Endodermal cell (in vitro differentiated cells): ENCODE measurements around the gene PPA2. TPM values are rescaled to one million over a fixed set of nuclear protein-coding genes. Genes with fewer than 3 reads are reported as not detected.

Source experiments
- DNase-seq: peaks from one replicate; pipeline ENCODE4 v3.0.0-alpha.2; 2017
- H3K27ac ChIP-seq: 2 replicates; pipeline ENCODE4 v1.5.1; 2013; ENCODE audit warnings: mild to moderate bottlenecking, low read depth, low read length, moderate library complexity
- H3K27me3 ChIP-seq: 2 replicates; pipeline ENCODE4 v1.6.1; 2013; ENCODE audit warnings: mild to moderate bottlenecking, low read length, moderate library complexity; ENCODE audit not compliant: insufficient read depth, control insufficient read depth, poor library complexity, severe bottlenecking
- H3K36me3 ChIP-seq: 2 replicates; pipeline ENCODE4 v1.7.0; 2013; ENCODE audit warnings: mild to moderate bottlenecking, low read length, moderate library complexity; ENCODE audit not compliant: control insufficient read depth, insufficient read depth
- H3K4me1 ChIP-seq: one replicate; pipeline ENCODE4 v1.7.0; 2013; ENCODE audit warnings: low read length; ENCODE audit not compliant: control insufficient read depth, insufficient read depth
- H3K4me3 ChIP-seq: 2 replicates; pipeline ENCODE4 v1.5.1; 2013; ENCODE audit warnings: mild to moderate bottlenecking, low read length, moderate library complexity
- H3K9ac ChIP-seq: 2 replicates; pipeline ENCODE4 v1.6.1; 2013; ENCODE audit warnings: mild to moderate bottlenecking, low read length, moderate library complexity; ENCODE audit not compliant: poor library complexity, severe bottlenecking; ENCODE audit errors: extremely low read depth
- H3K9me3 ChIP-seq: 2 replicates; pipeline ENCODE4 v1.6.1; 2013; ENCODE audit warnings: mild to moderate bottlenecking, low read length, moderate library complexity; ENCODE audit not compliant: control insufficient read depth
- H3K27ac Mint-ChIP-seq: 2 replicates; pipeline ENCODE4 v1.8.0; 2020; ENCODE audit warnings: mixed read lengths
- H3K27me3 Mint-ChIP-seq: 2 replicates; pipeline ENCODE4 v1.8.0; 2021; ENCODE audit warnings: mild to moderate bottlenecking, mixed read lengths; ENCODE audit not compliant: insufficient read depth
- H3K36me3 Mint-ChIP-seq: 2 replicates; pipeline ENCODE4 v1.8.0; 2020; ENCODE audit warnings: low read depth, mixed read lengths
- H3K4me1 Mint-ChIP-seq: 2 replicates; pipeline ENCODE4 v1.8.0; 2020; ENCODE audit warnings: mixed read lengths
- H3K4me3 Mint-ChIP-seq: 2 replicates; pipeline ENCODE4 v1.8.0; 2020; ENCODE audit warnings: mild to moderate bottlenecking, moderate library complexity, mixed read lengths
- H3K9me3 Mint-ChIP-seq: 2 replicates; pipeline ENCODE4 v1.8.0; 2020; ENCODE audit warnings: mild to moderate bottlenecking, mixed read lengths
- WGBS, 2 experiments: methylation state at CpG; one replicate each; pipeline versions ENCODE4 v1.1.5 to v1.1.7; 2013; ENCODE audit warnings: missing lambda C conversion rate in 2 of 2, mixed read lengths in 1 of 2; ENCODE audit not compliant: insufficient coverage in 1 of 2, insufficient read length in 1 of 2; 5-methylcytosine and 5-hydroxymethylcytosine counted together
- total RNA-seq, 2 donors: library from RNA; stranded (reverse); fragmentation: NEBNext Ultra II Directional in 1 of 2; extraction: Animal tissue kit (Norgen Biotek cat#: 25700) in 1 of 2; gene quantifications; 2 replicates in 1 of 2; 3 replicates in 1 of 2; pipeline ENCODE4 v1.2.1, GENCODE V29; 2021
- TF ChIP-seq, protein P1 (sequence below): fragments of 200-600 bp; sonication (generic); conservative IDR thresholded peaks from 2 replicates; pipeline ENCODE4 v1.5.0; 2021; ENCODE audit warnings: antibody characterized with exemption, mild to moderate bottlenecking

The PPA2 gene
- total RNA-seq, 2 donors from 2014 or later, result 90.7 to 133 TPM

DNA sequence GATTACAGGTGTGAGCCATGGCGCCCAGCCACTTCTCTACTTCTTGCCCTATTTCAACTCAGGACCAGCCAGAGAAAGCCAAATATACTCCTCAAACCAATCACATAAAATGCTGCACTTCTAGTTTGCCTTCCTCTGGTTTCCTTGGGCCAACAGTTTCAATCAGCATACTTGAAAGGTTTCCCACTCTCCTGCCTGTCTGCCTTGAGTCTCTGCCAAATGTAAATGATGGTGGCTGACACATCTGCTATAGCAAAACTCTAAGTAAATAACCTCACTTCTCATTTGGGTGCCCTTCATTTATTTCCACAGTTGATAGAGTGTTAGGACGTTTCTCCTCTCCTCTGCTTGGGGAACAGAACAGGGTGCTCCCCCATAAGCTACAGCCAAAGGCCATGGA is 36.4 kb upstream of the PPA2 start:
- Mint-ChIP-seq H3K4me3 (no peak overlapping the region), H3K9me3 (peaks cover 17% of the 10 kb centered on the region)
- 77% methylated on average over 2 of the region's 2 CpGs; no CpG with 5 or more reads in 1 of the 2 experiments for WGBS, 2 experiments

DNA sequence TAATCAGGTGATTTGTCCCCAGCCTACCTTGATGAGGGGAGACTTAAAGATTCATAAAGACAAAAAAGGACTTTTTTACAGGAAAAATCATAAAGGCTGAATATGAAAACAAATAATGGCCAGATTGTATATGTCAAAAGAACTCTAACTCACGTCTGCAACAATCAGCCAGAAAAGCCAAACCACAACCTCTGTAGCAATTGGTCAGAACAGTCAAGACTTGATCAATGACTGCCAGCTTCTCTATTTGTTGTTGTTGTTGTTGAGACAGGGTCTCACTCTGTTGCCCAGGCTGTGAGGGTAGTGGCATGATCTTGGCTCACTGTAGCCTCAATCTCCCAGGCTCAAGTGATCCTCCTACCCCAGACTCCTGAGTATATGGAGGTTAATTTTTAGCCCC is 35.9 kb upstream of the PPA2 start:
- H3K27me3 Mint-ChIP-seq, result peaks cover 3% of the 10 kb centered on the region
- H3K4me3 Mint-ChIP-seq, result no peak overlapping the region
- H3K36me3 ChIP-seq, result no peaks in the 10 kb centered on the region
- H3K9ac ChIP-seq, result no peak overlapping the region
- TF ChIP-seq, protein P1, sequence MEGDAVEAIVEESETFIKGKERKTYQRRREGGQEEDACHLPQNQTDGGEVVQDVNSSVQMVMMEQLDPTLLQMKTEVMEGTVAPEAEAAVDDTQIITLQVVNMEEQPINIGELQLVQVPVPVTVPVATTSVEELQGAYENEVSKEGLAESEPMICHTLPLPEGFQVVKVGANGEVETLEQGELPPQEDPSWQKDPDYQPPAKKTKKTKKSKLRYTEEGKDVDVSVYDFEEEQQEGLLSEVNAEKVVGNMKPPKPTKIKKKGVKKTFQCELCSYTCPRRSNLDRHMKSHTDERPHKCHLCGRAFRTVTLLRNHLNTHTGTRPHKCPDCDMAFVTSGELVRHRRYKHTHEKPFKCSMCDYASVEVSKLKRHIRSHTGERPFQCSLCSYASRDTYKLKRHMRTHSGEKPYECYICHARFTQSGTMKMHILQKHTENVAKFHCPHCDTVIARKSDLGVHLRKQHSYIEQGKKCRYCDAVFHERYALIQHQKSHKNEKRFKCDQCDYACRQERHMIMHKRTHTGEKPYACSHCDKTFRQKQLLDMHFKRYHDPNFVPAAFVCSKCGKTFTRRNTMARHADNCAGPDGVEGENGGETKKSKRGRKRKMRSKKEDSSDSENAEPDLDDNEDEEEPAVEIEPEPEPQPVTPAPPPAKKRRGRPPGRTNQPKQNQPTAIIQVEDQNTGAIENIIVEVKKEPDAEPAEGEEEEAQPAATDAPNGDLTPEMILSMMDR, result no peak
- H3K27ac Mint-ChIP-seq, result no peak overlapping the region
- no peak overlapping the region for H3K4me3 ChIP-seq
- no peaks in the 10 kb centered on the region for H3K4me1 ChIP-seq
- WGBS, 2 experiments, result 92 to 100% methylated on average over 1 of the region's 1 CpG
- peaks cover 4% of the 10 kb centered on the region for H3K4me1 Mint-ChIP-seq
- no peak for DNase-seq
- no peaks in the 10 kb centered on the region for H3K27me3 ChIP-seq
- H3K36me3 Mint-ChIP-seq, result no peaks in the 10 kb centered on the region
- H3K9me3 Mint-ChIP-seq, result peaks cover 17% of the 10 kb centered on the region
- H3K27ac ChIP-seq, result no peak overlapping the region
- no peaks in the 10 kb centered on the region for H3K9me3 ChIP-seq

More for the DNA sequence above, 36.4 kb upstream of the PPA2 start:
- Histone ChIP-seq H3K4me3 (no peak overlapping the region), H3K27ac (no peak overlapping the region), H3K9ac (no peak overlapping the region), H3K36me3 (no peaks in the 10 kb centered on the region), H3K4me1 (no peaks in the 10 kb centered on the region), H3K27me3 (no peaks in the 10 kb centered on the region), H3K9me3 (no peaks in the 10 kb centered on the region)
- DNase-seq, result no peak
- Mint-ChIP-seq H3K36me3 (no peaks in the 10 kb centered on the region), H3K27me3 (peaks cover 3% of the 10 kb centered on the region), H3K4me1 (peaks cover 4% of the 10 kb centered on the region), H3K27ac (no peak overlapping the region)
- TF ChIP-seq, protein P1, result no peak

DNA sequence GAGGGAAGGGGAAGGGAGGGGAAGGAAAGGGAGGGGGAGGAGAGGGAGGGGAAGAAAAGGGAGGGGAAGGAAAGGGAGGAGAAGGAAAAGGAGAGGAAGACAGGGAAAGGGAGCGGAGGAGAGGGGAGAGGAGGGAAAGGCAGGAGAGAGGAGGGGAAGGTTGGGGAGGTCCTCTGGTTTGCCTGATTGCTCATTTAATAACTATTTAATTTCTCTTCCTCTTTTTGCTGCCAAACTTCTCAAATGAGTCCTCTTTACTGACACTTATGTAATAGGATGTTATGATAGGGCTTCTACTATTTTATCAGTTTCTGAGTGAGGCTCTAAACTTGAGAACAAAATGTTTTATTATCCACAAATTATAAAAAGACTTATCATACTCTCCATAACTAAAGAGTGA is 35.4 kb upstream of the PPA2 start:
- H3K27ac ChIP-seq, result no peak overlapping the region
- TF ChIP-seq, protein P1, result no peak
- H3K36me3 ChIP-seq, result no peaks in the 10 kb centered on the region
- no peak overlapping the region for H3K4me3 Mint-ChIP-seq
- peaks cover 17% of the 10 kb centered on the region for H3K9me3 Mint-ChIP-seq
- no peak overlapping the region for H3K4me3 ChIP-seq
- WGBS, 2 experiments, result 100% methylated on average over 1 of the region's 1 CpG; no CpG with 5 or more reads in 1 of the 2 experiments
- no peak overlapping the region for H3K9ac ChIP-seq
- no peaks in the 10 kb centered on the region for H3K9me3 ChIP-seq
- peaks cover 3% of the 10 kb centered on the region for H3K27me3 Mint-ChIP-seq
- no peak overlapping the region for H3K27ac Mint-ChIP-seq
- no peaks in the 10 kb centered on the region for H3K4me1 ChIP-seq
- DNase-seq, result no peak
- H3K27me3 ChIP-seq, result no peaks in the 10 kb centered on the region
- H3K36me3 Mint-ChIP-seq, result no peaks in the 10 kb centered on the region
- H3K4me1 Mint-ChIP-seq, result peaks cover 4% of the 10 kb centered on the region
